Measurements from ENCODE around the gene MEN1.

The MEN1 gene

GRCh38 chr11:64805481-64805880 lies 4.9 kb downstream of the MEN1 start:
- H3K36me3 Mint-ChIP-seq (ENCODE audit: low read depth), result peaks cover 19% of the 10 kb centered on the region
- peaks cover 23% of the 10 kb centered on the region for H3K4me1 Mint-ChIP-seq (ENCODE audit: low read depth)
- no peak for DNase-seq (ENCODE audit: low spot score)
- H3K9me3 Mint-ChIP-seq, result no peaks in the 10 kb centered on the region
- H3K4me3 Mint-ChIP-seq, result no peak overlapping the region
- H3K27ac Mint-ChIP-seq, result no peak overlapping the region
- H3K27me3 Mint-ChIP-seq (ENCODE audit: low read depth), result no peaks in the 10 kb centered on the region

GRCh38 chr11:64804346-64805210 lies 5.8 kb downstream of the MEN1 start:
- Mint-ChIP-seq H3K4me1 (ENCODE audit: low read depth) (peaks cover 21% of the 10 kb centered on the region), H3K27me3 (ENCODE audit: low read depth) (no peaks in the 10 kb centered on the region), H3K27ac (no peak overlapping the region), H3K4me3 (peak overlapping the region; percentile 91), H3K36me3 (ENCODE audit: low read depth) (peaks cover 21% of the 10 kb centered on the region), H3K9me3 (no peaks in the 10 kb centered on the region)
- DNase-seq (ENCODE audit: low spot score), result no peak

DNA sequence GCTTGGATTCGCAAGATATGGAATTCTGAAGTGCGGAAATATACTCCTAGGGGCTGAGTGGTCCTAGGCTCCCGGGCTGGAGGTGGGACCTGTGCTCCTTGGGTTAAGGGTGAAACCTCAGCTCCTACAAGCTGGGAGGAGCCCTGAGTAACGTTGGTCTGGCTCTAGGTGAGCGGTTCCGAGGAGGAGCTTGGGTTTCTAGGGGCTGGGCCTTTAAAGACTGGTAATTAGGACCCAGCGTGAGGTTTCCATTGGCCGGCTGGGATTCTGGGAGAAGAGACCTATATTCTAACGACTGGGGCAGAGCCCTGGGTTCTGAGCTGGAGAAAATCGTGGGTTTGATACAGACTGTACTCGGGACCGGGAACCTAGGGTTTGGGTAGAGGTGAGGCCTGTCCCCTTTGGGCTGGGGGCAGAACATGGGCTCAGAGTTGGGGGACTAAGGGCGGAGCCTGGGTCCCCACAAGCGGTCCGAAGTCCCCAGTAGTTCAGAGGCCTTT lies 6.5 kb downstream of the MEN1 start:
- H3K27ac Mint-ChIP-seq, result peak overlapping the region; percentile 82
- peak overlapping the region; percentile 91 for H3K4me3 Mint-ChIP-seq
- peaks cover 16% of the 10 kb centered on the region for H3K4me1 Mint-ChIP-seq (ENCODE audit: low read depth)
- no peaks in the 10 kb centered on the region for H3K9me3 Mint-ChIP-seq
- peaks cover 24% of the 10 kb centered on the region for H3K36me3 Mint-ChIP-seq (ENCODE audit: low read depth)
- H3K27me3 Mint-ChIP-seq (ENCODE audit: low read depth), result no peaks in the 10 kb centered on the region
- DNase-seq (ENCODE audit: low spot score), result no peak

- Mint-ChIP-seq H3K27ac (peak within 1 kb of the TSS; percentile 82), H3K27me3 (ENCODE audit: low read depth) (no peaks in the 10 kb centered on the region), H3K9me3 (no peaks in the 10 kb centered on the region), H3K4me1 (ENCODE audit: low read depth) (peaks cover 15% of the 10 kb centered on the region), H3K4me3 (peak within 1 kb of the TSS; percentile 91), H3K36me3 (ENCODE audit: low read depth) (peaks cover 26% of the 10 kb centered on the region)
- peak; percentile 89 for DNase-seq (ENCODE audit: low spot score)
Measured at GRCh38 chr11:64803158-64803845, 7.0 kb downstream of the MEN1 start, which contains the start of gene MAP4K2. Gene MAP4K2 (minus strand): TSS chr11:64803214. CDS start chr11:64803149, 65 bp downstream.

- Mint-ChIP-seq H3K9me3 (no peaks in the 10 kb centered on the region), H3K4me3 (peak overlapping the region; percentile 83), H3K36me3 (ENCODE audit: low read depth) (peaks cover 24% of the 10 kb centered on the region), H3K27ac (peak overlapping the region; percentile 76), H3K27me3 (ENCODE audit: low read depth) (no peaks in the 10 kb centered on the region), H3K4me1 (ENCODE audit: low read depth) (peaks cover 12% of the 10 kb centered on the region)
- DNase-seq (ENCODE audit: low spot score), result peak; percentile 19
Measured at GRCh38 chr11:64802370-64803157, 7.8 kb downstream of the MEN1 start.

DNA sequence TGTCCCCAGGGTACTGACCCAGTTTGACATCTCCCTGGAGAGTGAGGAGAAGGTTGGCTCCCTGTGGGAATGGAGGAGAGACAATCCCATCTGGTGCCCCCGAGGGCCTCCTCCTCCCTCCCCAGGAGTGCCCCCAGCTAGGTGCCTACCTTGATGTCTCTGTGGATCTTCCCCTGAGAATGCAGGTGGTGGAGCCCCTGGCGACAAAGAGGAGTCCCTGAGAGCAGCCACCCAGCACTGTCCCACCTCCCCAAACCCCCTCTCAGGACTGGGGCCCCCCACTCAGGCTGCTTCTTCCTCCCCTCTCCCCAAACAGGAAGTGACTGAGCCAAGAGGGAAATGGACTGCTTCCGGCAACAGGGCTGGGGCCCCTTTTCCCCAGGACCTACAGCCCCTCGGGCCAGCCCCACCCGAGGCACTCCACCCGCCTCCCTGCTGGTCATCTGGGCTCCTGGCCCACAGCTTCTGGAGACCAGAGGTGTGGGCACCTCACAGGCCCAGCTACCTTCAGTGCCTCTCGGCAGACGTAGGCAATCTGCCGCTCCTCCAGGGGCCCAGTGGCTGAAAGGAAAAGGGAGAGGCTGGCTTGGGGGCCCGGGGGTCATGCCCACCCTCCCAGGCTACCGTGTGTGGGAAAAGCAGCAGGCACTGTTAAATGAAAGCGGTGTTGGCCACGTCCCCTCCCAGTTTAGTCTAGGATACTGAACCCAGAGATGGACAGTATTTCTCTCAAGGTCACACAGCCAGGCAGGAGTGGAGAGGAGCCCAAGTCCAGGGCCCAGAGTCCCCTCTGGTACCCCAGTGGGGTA lies 8.6 kb downstream of the MEN1 start:
- H3K27ac Mint-ChIP-seq, result peak overlapping the region; percentile 76
- H3K9me3 Mint-ChIP-seq, result no peaks in the 10 kb centered on the region
- peaks cover 12% of the 10 kb centered on the region for H3K4me1 Mint-ChIP-seq (ENCODE audit: low read depth)
- DNase-seq (ENCODE audit: low spot score), result no peak
- H3K4me3 Mint-ChIP-seq, result peak overlapping the region; percentile 83
- peaks cover 21% of the 10 kb centered on the region for H3K36me3 Mint-ChIP-seq (ENCODE audit: low read depth)
- H3K27me3 Mint-ChIP-seq (ENCODE audit: low read depth), result no peaks in the 10 kb centered on the region

DNA sequence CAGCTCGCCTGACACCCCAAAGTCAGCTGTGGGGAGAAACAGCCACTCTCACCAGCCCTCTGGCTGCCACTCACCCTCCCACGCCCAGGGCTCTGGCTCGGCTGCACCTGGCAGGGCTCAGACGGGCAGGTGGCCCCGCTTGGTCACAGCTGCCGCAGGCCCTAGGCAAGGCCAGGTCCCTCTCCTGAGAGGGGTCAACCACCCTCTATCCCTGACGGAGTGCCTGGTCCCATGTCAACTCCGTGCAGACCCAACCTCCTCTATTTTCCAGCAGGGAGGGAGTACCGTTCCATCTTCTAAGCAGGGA lies 9.2 kb downstream of the MEN1 start:
- DNase-seq (ENCODE audit: low spot score), result no peak
- Mint-ChIP-seq H3K27ac (peak overlapping the region; percentile 63), H3K4me3 (peak overlapping the region; percentile 83), H3K27me3 (ENCODE audit: low read depth) (no peaks in the 10 kb centered on the region), H3K36me3 (ENCODE audit: low read depth) (peaks cover 23% of the 10 kb centered on the region), H3K4me1 (ENCODE audit: low read depth) (peaks cover 12% of the 10 kb centered on the region), H3K9me3 (no peaks in the 10 kb centered on the region)

DNA sequence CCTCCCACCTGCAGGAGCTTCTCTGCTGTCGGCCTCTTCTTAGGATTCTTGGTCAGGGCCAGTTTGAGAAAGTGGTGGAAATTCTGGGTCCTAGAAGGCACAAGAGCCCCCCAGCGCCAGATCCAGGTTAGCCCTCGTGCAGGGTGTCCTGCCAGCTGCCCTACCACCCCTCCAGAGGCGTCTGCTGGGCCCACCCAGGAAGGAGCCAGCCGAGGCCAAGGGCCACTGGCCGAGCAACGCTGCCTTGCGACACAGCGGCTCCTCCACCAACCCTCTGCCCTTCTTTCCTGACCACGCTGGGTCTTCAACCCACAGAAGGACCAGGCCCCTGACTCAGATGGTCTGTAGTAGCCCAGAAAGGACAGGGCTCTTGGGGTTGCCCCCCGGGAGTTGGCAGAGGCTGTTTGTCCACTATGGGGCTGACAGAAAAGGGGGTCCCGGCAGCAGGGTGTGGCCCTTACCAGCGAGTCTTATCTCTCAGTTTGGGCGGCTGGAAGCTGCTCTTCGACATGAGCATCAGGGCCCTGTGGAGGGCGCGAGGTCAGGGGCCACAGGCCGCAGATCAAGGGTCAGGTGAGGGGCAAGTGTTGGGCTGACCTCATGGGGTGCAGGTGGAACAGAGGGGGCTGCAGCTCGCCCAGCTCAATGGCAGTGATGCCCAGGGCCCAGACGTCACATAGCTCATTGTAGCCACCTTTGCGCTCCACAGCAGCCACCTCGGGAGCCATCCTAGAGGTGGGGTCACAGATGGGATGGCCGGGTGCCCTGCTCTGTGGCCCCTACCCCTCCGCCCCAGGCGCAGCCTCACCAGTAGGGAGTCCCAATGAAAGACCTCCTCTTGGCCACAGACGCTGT lies 9.8 kb downstream of the MEN1 start:
- peak overlapping the region; percentile 5 for H3K27ac Mint-ChIP-seq
- no peak for DNase-seq (ENCODE audit: low spot score)
- H3K36me3 Mint-ChIP-seq (ENCODE audit: low read depth), result peaks cover 19% of the 10 kb centered on the region
- H3K4me1 Mint-ChIP-seq (ENCODE audit: low read depth), result peaks cover 12% of the 10 kb centered on the region
- H3K27me3 Mint-ChIP-seq (ENCODE audit: low read depth), result no peaks in the 10 kb centered on the region
- H3K4me3 Mint-ChIP-seq, result peak overlapping the region; percentile 83
- no peaks in the 10 kb centered on the region for H3K9me3 Mint-ChIP-seq

GRCh38 chr11:64799623-64800302 lies 10.6 kb downstream of the MEN1 start:
- Mint-ChIP-seq H3K27me3 (ENCODE audit: low read depth) (no peaks in the 10 kb centered on the region), H3K36me3 (ENCODE audit: low read depth) (peaks cover 21% of the 10 kb centered on the region), H3K4me3 (no peak overlapping the region)

DNA sequence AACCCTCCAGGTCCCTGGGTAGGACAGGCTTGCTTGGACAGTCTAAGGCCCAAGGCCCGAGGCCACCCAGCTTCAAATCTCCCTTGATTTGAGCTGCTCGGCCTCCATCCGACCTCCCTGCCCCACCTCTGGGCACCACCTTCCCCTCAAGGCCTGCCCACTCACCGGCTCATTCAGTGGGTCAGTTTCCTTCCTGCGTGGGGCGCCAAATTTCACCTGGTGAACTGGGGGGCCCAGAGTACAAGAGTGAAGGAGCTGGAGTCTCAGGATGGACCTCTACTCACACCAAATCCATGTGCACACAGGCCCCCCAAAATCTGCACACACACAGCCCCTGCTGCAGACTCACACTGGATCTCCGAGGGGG lies 11.1 kb downstream of the MEN1 start:
- H3K4me1 Mint-ChIP-seq (ENCODE audit: low read depth), result peaks cover 17% of the 10 kb centered on the region
- no peaks in the 10 kb centered on the region for H3K9me3 Mint-ChIP-seq
- DNase-seq (ENCODE audit: low spot score), result no peak
- peaks cover 23% of the 10 kb centered on the region for H3K36me3 Mint-ChIP-seq (ENCODE audit: low read depth)
- no peak overlapping the region for H3K27ac Mint-ChIP-seq
- H3K4me3 Mint-ChIP-seq, result no peak overlapping the region
- H3K27me3 Mint-ChIP-seq (ENCODE audit: low read depth), result no peaks in the 10 kb centered on the region

More at GRCh38 chr11:64799623-64800302, 10.6 kb downstream of the MEN1 start:
- H3K27ac Mint-ChIP-seq, result no peak overlapping the region
- peaks cover 15% of the 10 kb centered on the region for H3K4me1 Mint-ChIP-seq (ENCODE audit: low read depth)
- no peak for DNase-seq (ENCODE audit: low spot score)
- no peaks in the 10 kb centered on the region for H3K9me3 Mint-ChIP-seq

- peaks cover 25% of the 10 kb centered on the region for H3K36me3 Mint-ChIP-seq (ENCODE audit: low read depth)
- H3K27ac Mint-ChIP-seq, result no peak overlapping the region
- no peaks in the 10 kb centered on the region for H3K27me3 Mint-ChIP-seq (ENCODE audit: low read depth)
- DNase-seq (ENCODE audit: low spot score), result no peak
- H3K4me1 Mint-ChIP-seq (ENCODE audit: low read depth), result peaks cover 6% of the 10 kb centered on the region
- H3K4me3 Mint-ChIP-seq, result no peak overlapping the region
- no peaks in the 10 kb centered on the region for H3K9me3 Mint-ChIP-seq
Measured at GRCh38 chr11:64796757-64797541, 13.4 kb downstream of the MEN1 start.

Data from T-helper 2 cell treated with Interferon-gamma antibody and Interleukin-4, amounts not matched to agents 5 μg/mL and 100 μg/mL, for 36 hours (primary cell).